Neutrophil (primary cell): ENCODE measurements around the gene GRAP2.

Source experiments
- H3K27ac ChIP-seq: fragments of 200-600 bp; sonication (generic); 2 replicates; pipeline ENCODE4 v1.5.1; 2016; ENCODE audit warnings: mild to moderate bottlenecking, moderate library complexity
- H3K27me3 ChIP-seq: fragments of 200-600 bp; sonication (generic); 2 replicates; pipeline ENCODE4 v1.6.0; 2016; ENCODE audit warnings: mild to moderate bottlenecking
- H3K36me3 ChIP-seq: fragments of 200-600 bp; sonication (generic); 2 replicates; pipeline ENCODE4 v1.5.1; 2017
- H3K4me1 ChIP-seq, 2 experiments: fragments of 200-600 bp in 1 of 2; sonication (generic) in 1 of 2; 1 replicate in 1 of 2; 2 replicates in 1 of 2; pipeline versions ENCODE4 v1.5.1 to v1.6.1; 2013 to 2016; ENCODE audit warnings: low read depth in 1 of 2, low read length in 1 of 2, mild to moderate bottlenecking in 1 of 2, moderate library complexity in 1 of 2; ENCODE audit not compliant: control insufficient read depth in 1 of 2, insufficient read depth in 1 of 2
- H3K4me3 ChIP-seq, 2 experiments: fragments of 200-600 bp in 1 of 2; sonication (generic) in 1 of 2; 1 replicate in 1 of 2; 2 replicates in 1 of 2; pipeline ENCODE4 v1.5.1; 2013 to 2016; ENCODE audit warnings: low read depth in 1 of 2, low read length in 1 of 2, mild to moderate bottlenecking in 1 of 2, moderate library complexity in 1 of 2
- H3K9me3 ChIP-seq: fragments of 200-600 bp; sonication (generic); 2 replicates; pipeline ENCODE4 v1.5.1; 2016
- CTCF ChIP-seq: fragments of 200-600 bp; sonication (generic); IDR thresholded peaks from 2 replicates; pipeline ENCODE4 v1.5.1; 2016; ENCODE audit warnings: antibody characterized with exemption

GRAP2 gene

DNA sequence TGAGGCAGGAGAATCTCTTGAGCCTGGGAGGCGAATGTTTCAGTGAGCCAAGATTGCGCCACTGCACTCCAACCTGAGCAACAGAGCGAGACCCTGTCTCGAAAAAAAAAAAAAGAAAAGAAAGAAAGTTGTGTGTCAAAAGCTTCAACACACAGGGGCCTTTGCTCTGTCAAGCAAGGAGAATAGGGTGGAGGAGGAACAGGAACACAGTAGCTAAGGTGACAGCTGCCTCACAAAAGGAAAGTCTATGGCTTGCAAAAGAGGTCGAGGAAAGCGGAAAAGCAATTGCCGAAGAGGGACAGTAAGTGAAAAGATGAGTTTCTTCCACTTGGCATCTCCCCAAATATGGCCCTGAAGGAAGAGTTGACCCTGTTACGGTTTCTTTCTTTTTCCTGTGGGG is 32.9 kb downstream of the GRAP2 start:
- H3K27me3 ChIP-seq: peaks cover 14% of the 10 kb centered on the region
- TF ChIP-seq CTCF: no peak
- no peaks in the 10 kb centered on the region for H3K9me3 ChIP-seq
- H3K4me3 ChIP-seq: no peak overlapping the region
- H3K36me3 ChIP-seq: no peaks in the 10 kb centered on the region
- peaks cover 43 to 58% of the 10 kb centered on the region in 2 experiments for H3K4me1 ChIP-seq
- H3K27ac ChIP-seq: peak overlapping the region; percentile 53

GRCh38 chr22:39935116-39935515 is 34.2 kb downstream of the GRAP2 start:
- TF ChIP-seq CTCF: no peak
- Histone ChIP-seq H3K9me3 (no peaks in the 10 kb centered on the region), H3K27me3 (peaks cover 14% of the 10 kb centered on the region), H3K36me3 (no peaks in the 10 kb centered on the region), H3K4me1 (peaks cover 32 to 44% of the 10 kb centered on the region in 2 experiments), H3K27ac (no peak overlapping the region), H3K4me3 (no peak overlapping the region)

DNA sequence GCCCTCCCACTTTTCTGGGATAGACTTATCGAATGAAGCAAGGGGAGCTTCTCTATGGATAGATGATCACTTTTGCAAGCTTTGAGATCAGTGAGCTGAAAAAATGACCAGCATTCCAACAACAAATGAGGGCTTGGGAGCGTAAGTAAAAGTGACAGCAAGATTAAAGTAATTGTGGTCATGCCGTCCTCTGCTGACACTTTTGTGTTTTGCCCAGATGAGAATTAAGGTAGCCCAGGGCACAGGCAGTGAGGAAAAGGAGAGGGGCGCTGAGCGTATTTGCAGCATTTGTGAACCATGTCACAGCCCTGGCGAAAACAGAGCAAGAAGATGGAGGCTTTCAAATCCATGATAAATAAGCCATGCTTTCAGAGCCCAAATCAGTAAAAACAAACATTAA is 34.7 kb downstream of the GRAP2 start:
- Histone ChIP-seq H3K27me3 (peaks cover 14% of the 10 kb centered on the region), H3K4me1 (peaks cover 27 to 39% of the 10 kb centered on the region in 2 experiments), H3K36me3 (no peaks in the 10 kb centered on the region), H3K9me3 (no peaks in the 10 kb centered on the region), H3K27ac (no peak overlapping the region), H3K4me3 (no peak overlapping the region)
- no peak for TF ChIP-seq CTCF

- no peak overlapping the region for H3K4me3 ChIP-seq
- H3K9me3 ChIP-seq: no peaks in the 10 kb centered on the region
- H3K27me3 ChIP-seq: peaks cover 14% of the 10 kb centered on the region
- H3K4me1 ChIP-seq: peaks cover 17 to 29% of the 10 kb centered on the region in 2 experiments
- H3K36me3 ChIP-seq: no peaks in the 10 kb centered on the region
- TF ChIP-seq CTCF: no peak
- H3K27ac ChIP-seq: no peak overlapping the region
These were observed 35.8 kb downstream of the GRAP2 start for GRCh38 chr22:39936523-39937145.

- Histone ChIP-seq H3K9me3 (no peaks in the 10 kb centered on the region), H3K27me3 (peaks cover 14% of the 10 kb centered on the region), H3K27ac (no peak overlapping the region), H3K4me1 (peaks cover 14 to 19% of the 10 kb centered on the region in 2 experiments), H3K36me3 (no peaks in the 10 kb centered on the region), H3K4me3 (no peak overlapping the region)
- no peak for TF ChIP-seq CTCF
These were observed 37.0 kb downstream of the GRAP2 start for GRCh38 chr22:39937906-39938305.
